Heart left ventricle (tissue), 13 donors: Measurements from ENCODE around the gene EPHA6.

ENCODE experiments used
- POLR2A ChIP-seq, 2 donors: fragments of 450-650 bp; IDR thresholded peaks; one replicate each; pipeline ENCODE4 v1.6.1; 2017; ENCODE audit warnings: antibody characterized with exemption in 2 of 2, mild to moderate bottlenecking in 2 of 2, moderate library complexity in 2 of 2
- TF ChIP-seq, protein P1 (sequence below), 12 donors: fragments of 200-600 bp; sonication (generic) in 4 of 12; IDR thresholded peaks; one replicate each; pipeline versions ENCODE4 v1.5.0 to v1.8.0; 2018 to 2022; ENCODE audit warnings: antibody characterized with exemption in 12 of 12, mild to moderate bottlenecking in 5 of 12
- donor health status: ischemic (EF 13 %, LVEDD 7.1; RV severe dilation, severe dysfunction).
- donor health status: DM: no; HTN: yes; CAD: no.
- donor health status: DM: no; HTN: no; CAD: no.
- donor health status: ischemic (EF 25% LVEDD 6.9; RV normal size, moderate dysfunction).
- donor health status: ischemic (EF 25% LVEDD 5.7; RV mildly dilated, moderate dysfunction).
- donor health status: ischemic (EF 35%, LVEDD 5.7; RV mildly dilated, moderate dysfunction).
- donor health status: nonischemic (EF 11% LVEDD 7.7; RV severe dilation, severe dysfunction).
- donor health status: DM: yes; HTN: yes; CAD: no.
- donor health status: PGD.
- donor health status: ischemic (EF 29% LVEDD 5.4; RV normal size, mild dysfunction).
- donor health status: nonischemic (EF 23%, LVEDD 6.1; RV moderate dilation, normal function).

DNA sequence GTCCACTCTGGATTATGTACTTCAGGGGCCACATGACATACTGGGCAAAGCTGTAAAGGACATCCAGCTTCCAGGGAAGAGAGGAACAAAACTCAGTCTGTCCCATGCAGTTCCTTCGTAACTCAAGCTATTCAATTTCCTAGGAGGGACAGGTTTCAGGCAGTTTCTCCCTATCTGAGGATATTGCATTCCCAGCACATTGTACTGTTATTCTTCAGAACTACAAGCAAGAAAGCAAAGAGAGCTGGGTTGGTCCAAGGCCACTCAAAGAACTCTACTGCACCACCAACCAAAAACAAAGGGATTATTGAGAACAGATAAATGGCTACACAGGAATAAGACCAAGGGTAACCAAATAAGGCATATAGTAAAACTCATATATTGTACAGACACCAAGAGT, 832.5 kb downstream of the EPHA6 start:
- TF ChIP-seq, protein P1, sequence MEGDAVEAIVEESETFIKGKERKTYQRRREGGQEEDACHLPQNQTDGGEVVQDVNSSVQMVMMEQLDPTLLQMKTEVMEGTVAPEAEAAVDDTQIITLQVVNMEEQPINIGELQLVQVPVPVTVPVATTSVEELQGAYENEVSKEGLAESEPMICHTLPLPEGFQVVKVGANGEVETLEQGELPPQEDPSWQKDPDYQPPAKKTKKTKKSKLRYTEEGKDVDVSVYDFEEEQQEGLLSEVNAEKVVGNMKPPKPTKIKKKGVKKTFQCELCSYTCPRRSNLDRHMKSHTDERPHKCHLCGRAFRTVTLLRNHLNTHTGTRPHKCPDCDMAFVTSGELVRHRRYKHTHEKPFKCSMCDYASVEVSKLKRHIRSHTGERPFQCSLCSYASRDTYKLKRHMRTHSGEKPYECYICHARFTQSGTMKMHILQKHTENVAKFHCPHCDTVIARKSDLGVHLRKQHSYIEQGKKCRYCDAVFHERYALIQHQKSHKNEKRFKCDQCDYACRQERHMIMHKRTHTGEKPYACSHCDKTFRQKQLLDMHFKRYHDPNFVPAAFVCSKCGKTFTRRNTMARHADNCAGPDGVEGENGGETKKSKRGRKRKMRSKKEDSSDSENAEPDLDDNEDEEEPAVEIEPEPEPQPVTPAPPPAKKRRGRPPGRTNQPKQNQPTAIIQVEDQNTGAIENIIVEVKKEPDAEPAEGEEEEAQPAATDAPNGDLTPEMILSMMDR (IDR thresholded peaks at IDR 0.05), result no peak
- no peak for TF ChIP-seq POLR2A (IDR thresholded peaks at IDR 0.05)
